Measurements from ENCODE around the gene RIPK3.
A peak's percentile ranks its signal among the peaks of the same experiment; 100 is the strongest.
"Not testable (repeated sequence)": the region's sequence is repeated elsewhere in the genome, so short reads cannot be mapped to it uniquely, and the experiment has no call there.

RIPK3 gene

DNA sequence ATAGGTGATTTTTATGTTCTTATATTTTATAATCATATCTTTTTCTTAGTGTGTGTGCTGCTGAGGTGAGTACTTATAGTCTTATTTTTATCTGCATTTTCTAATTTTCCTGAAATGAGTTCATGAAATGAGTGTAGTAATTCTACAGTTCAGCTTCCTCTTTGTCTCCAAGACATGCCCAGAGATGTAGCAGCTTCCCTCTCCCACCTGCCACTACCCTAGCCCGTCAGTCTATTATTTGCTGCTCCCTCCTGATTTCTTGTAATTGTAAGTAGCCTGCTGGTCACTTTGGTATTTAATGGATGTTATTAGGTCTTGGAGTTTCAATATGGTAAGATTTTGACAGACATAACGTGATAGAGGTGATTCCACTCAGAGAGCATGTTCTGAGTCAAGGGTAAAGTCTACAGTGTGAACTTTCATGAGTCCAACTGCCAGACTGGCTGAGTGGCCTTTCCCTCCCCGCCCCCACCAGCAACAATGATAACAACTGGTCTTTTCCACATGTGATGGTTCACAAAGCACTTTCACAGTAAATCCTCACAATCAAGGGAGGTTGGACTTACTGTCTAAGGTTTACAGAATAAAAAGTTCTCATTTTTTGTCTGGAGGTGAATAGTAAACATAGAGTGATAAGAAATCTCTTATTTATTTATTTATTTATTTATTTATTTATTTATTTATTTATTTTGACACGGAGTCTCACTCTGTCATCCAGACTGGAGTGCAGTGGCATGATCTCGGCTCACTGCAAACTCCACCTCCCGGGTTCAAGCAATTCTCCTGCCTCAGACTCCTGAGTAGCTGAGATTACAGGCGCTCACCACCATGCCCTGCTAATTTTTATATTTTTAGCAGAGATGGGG, 4.2 kb upstream of the RIPK3 start:
- no peak for DNase-seq

DNA sequence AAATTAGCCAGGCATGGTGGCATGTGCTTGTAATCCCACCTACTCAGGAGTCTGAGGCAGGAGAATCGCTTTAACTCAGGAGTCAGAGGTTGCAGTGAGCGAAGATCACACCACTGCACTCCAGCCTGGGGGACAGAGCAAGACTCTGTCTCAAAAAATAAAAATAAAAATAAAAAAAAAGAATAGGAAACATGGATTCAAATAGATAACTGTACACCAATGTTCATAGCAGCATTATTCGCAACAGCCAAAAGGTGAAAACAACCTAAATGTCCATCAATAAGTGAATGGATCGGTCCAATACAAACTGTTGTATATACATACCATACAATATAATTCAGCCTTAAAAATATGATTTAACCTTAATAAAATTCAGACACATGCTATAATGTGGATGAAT, 3.1 kb upstream of the RIPK3 start:
- no peak for DNase-seq

GRCh38 chr14:24340606-24341005, 815 bp upstream of the RIPK3 start:
- no peak for DNase-seq

- no peak for DNase-seq
Measured at GRCh38 chr14:24338843-24339242, 948 bp downstream of the RIPK3 start.

DNA sequence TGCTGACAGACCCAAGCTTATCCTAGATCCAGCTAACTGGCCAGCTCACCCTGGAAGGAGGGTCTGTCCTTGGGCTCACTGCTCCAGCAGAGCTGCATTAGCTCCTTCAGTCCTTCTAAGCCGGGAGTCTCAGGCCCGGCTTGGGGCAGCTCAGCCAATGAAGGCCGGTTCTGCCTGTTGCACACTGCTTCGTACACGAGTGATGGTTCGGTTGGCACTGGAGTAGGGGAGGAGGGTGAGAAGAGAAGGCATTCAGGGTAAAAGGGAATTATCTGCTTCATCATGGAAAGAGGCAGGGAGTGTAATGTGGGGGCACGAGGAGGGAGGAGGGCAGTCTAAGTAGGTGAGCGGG, 2.0 kb downstream of the RIPK3 start:
- no peak for DNase-seq

DNA sequence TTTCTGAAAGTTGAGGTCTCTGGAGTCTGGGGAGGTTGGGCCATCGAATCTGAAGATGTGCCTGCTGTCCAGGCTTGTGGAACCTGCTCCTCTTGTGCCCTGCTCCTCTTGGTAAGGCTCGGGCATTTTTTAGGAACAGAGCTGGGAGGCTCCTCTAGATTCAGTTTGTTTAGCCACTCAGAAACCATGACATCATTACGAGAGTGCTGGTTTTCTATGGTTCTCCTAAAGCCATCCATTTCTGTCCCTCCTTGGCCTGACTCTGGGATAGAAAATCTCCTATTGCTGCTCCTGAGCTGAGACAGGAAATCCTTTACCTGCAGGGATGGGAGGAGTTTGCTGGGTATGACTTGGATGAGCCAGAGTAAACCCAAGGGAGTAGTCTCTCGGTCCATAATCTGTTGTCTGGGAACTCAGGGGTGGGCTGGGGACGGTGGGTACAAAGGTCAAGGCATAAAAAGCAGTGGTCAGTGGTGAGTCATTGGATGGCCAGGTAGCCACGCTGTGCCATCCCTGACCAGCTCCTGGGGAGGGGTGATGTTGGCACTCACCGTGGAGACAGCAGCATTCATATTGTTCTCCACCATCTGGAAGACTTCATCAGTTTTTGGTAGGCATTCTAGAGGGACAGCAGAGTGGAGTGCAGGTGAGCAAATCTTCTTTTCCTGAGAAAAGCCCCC, 2.5 kb downstream of the RIPK3 start:
- no peak for DNase-seq

- DNase-seq: no peak
Measured at GRCh38 chr14:24335461-24336171, 4.2 kb downstream of the RIPK3 start.

GRCh38 chr14:24334431-24335291, 5.1 kb downstream of the RIPK3 start, which contains the start of gene ADCY4:
TSS of gene ADCY4 (minus strand) at chr14:24335071. CDS start at chr14:24334652, 419 bp downstream.
- peak in 1 of 5 experiments; percentile 43 for DNase-seq

GRCh38 chr14:24332268-24332993, 7.4 kb downstream of the RIPK3 start:
- DNase-seq: peak; percentile 47 to 94 (median 79)

DNA sequence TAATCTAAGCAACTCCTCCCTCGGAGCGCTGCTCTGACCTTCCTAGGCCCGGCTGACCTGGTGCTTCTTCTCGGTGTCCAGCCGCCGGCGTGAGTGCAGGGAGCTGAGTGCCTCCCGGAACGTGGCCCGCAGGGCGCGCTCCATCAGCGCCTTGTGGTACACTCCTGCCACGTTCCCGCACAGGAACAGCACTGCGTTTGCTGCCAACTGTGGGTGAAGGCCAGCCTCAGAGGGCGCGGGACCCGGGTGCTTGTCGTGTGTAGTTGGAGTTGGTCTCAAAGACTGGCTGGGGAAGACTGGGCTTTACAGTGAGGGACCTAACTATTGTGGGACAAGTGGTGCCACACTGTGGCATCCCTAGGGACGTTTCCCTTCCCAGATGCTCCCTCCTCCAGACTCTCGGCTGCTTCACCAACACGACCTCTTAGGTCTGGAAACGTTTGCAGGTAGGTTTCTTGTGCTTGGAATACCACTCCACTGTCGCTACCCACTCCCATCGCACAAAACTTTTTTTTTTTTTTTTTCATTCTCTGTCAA, 8.0 kb downstream of the RIPK3 start:
- DNase-seq: no peak

GRCh38 chr14:24330973-24331674, 8.7 kb downstream of the RIPK3 start:
- DNase-seq: no peak

- peak in 2 of 5 experiments; percentile 82 to 86 for DNase-seq
Measured at GRCh38 chr14:24329736-24330135, 10.1 kb downstream of the RIPK3 start.

GRCh38 chr14:24329073-24329663, 10.6 kb downstream of the RIPK3 start:
- DNase-seq: no peak

GRCh38 chr14:24327914-24328313, 11.9 kb downstream of the RIPK3 start:
- not testable (repeated sequence) for DNase-seq

DNA sequence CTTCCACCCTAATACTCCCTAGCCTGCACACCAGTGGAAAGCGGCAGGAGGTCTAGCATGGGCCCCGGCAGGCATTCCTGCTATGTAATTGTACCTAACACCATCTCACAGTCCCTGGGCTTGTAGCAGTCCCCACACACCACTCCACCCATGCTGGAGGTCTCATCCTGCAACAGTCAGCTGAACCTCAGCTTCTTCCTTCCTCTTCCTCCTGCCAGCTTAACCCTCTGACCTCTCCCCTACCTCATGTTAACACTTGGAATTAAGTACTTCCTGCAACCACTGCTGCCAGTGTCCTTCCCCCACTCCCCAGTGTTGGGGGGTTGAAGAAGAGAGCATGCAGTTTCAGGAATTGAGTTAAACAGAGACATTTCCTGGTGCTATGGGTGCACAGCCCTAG, 12.5 kb downstream of the RIPK3 start:
- DNase-seq: no peak

GRCh38 chr14:24325963-24326362, 13.8 kb downstream of the RIPK3 start:
- DNase-seq: no peak

GRCh38 chr14:24325041-24325530, 14.7 kb downstream of the RIPK3 start:
- no peak for DNase-seq

- no peak for DNase-seq
Measured at GRCh38 chr14:24324024-24324423, 15.8 kb downstream of the RIPK3 start.

- no peak for DNase-seq
Measured at GRCh38 chr14:24323341-24323740, 16.4 kb downstream of the RIPK3 start.

- no peak for DNase-seq
Measured at GRCh38 chr14:24322672-24323071, 17.1 kb downstream of the RIPK3 start.
